MM.1S (cell line): ENCODE results near the gene WDFY2.

Experiments
- DNase-seq: peaks from one replicate; pipeline ENCODE4 v3.0.0-alpha.2; 2015
- H2AFZ ChIP-seq: fragments of 300-600 bp; sonication (generic); 2 replicates; pipeline ENCODE4 v1.6.0; 2016; ENCODE audit warnings: antibody characterized with exemption, low read length
- H3F3A ChIP-seq: fragments of 300-600 bp; sonication (generic); 2 replicates; pipeline ENCODE4 v1.6.1; 2016; ENCODE audit warnings: mild to moderate bottlenecking, antibody characterized with exemption, low read length, moderate library complexity, mixed read lengths; ENCODE audit not compliant: insufficient read depth
- H3K27ac ChIP-seq: fragments of 300-600 bp; sonication (generic); 2 replicates; pipeline ENCODE4 v1.5.1; 2016; ENCODE audit warnings: mild to moderate bottlenecking, low read length
- H3K27me3 ChIP-seq: fragments of 300-600 bp; sonication (generic); replicated peaks from 2 replicates; pipeline ENCODE4 v1.6.0; 2016; ENCODE audit warnings: low read length; ENCODE audit not compliant: insufficient read depth
- H3K36me3 ChIP-seq: fragments of 300-600 bp; sonication (generic); replicated peaks from 2 replicates; pipeline ENCODE4 v1.6.1; 2016; ENCODE audit warnings: mild to moderate bottlenecking, low read length, mixed read lengths; ENCODE audit not compliant: insufficient read depth
- H3K4me1 ChIP-seq: fragments of 300-600 bp; sonication (generic); 2 replicates; pipeline ENCODE4 v1.6.1; 2016; ENCODE audit warnings: low read length, mixed read lengths
- H3K4me2 ChIP-seq: fragments of 300-600 bp; sonication (generic); 2 replicates; pipeline ENCODE4 v1.6.0; 2016; ENCODE audit warnings: low read depth, low read length
- H3K4me3 ChIP-seq: fragments of 300-600 bp; sonication (generic); 2 replicates; pipeline ENCODE4 v1.5.1; 2016; ENCODE audit warnings: low read length, mixed read lengths
- H3K79me2 ChIP-seq: fragments of 300-600 bp; sonication (generic); 2 replicates; pipeline ENCODE4 v1.6.1; 2016; ENCODE audit warnings: mixed run types, low read length, mixed read lengths
- H3K9ac ChIP-seq: fragments of 300-600 bp; sonication (generic); 2 replicates; pipeline ENCODE4 v1.6.1; 2016; ENCODE audit warnings: low read length, mixed read lengths
- H3K9me2 ChIP-seq: fragments of 300-600 bp; sonication (generic); replicated peaks from 2 replicates; pipeline ENCODE4 v1.6.1; 2016; ENCODE audit warnings: mild to moderate bottlenecking, low read length, mixed read lengths; ENCODE audit not compliant: insufficient read depth
- H3K9me3 ChIP-seq: fragments of 300-600 bp; sonication (generic); replicated peaks from 2 replicates; pipeline ENCODE4 v1.6.1; 2016; ENCODE audit warnings: mild to moderate bottlenecking, low read length, mixed read lengths; ENCODE audit not compliant: insufficient read depth
- H4K20me1 ChIP-seq: fragments of 300-600 bp; sonication (generic); 2 replicates; pipeline ENCODE4 v1.6.1; 2016; ENCODE audit warnings: mild to moderate bottlenecking, low read length, moderate library complexity, mixed read lengths; ENCODE audit not compliant: insufficient read depth
- CTCF ChIP-seq: fragments of 300-600 bp; sonication (generic); IDR thresholded peaks from 2 replicates; pipeline ENCODE4 v1.5.1; 2016; ENCODE audit warnings: antibody characterized with exemption, low read length, mixed read lengths
- EZH2 ChIP-seq: fragments of 300-600 bp; sonication (generic); optimal IDR thresholded peaks from 2 replicates; pipeline ENCODE3; 2017; ENCODE audit warnings: low read depth, mild to moderate bottlenecking, antibody characterized with exemption, low read length, mixed read lengths
- EZH2phosphoT487 ChIP-seq: fragments of 300-600 bp; sonication (generic); IDR thresholded peaks from 2 replicates; pipeline ENCODE4 v1.6.1; 2018; ENCODE audit warnings: antibody characterized with exemption, low read length

WDFY2 gene

DNA sequence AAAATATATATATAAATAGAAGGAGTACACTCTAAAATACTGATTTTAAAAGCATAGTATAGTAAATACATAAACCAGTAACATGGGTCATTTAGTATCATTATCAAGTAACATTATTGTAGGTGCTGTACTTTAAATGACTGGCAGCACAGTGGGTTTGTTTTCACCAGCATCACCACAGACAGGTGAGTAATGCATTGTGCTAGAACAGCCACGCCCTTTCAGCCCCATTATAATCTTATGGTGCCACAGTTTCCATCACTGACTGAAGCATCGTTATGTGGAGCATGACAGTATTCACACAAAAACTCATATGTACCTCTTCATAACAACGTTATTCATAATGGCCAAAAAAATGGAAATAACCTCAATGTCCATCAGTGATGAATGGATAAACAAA, 131.4 kb downstream of the WDFY2 start:
- DNase-seq, result no peak

GRCh38 chr13:51717786-51718398, 133.6 kb downstream of the WDFY2 start:
- DNase-seq, result no peak
- Histone ChIP-seq H3K9ac (no peak overlapping the region), H3K27me3 (no peaks in the 10 kb centered on the region), H3K4me1 (0 out of 2 replicates have a peak, but pooled peaks cover 8% of the 10 kb centered on the region), H3K9me3 (no peaks in the 10 kb centered on the region), H3K79me2 (no peaks in the 10 kb centered on the region), H3K36me3 (no peaks in the 10 kb centered on the region), H3F3A (no peaks in the 10 kb centered on the region), H3K27ac (no peak overlapping the region), H4K20me1 (no peaks in the 10 kb centered on the region), H3K4me3 (no peak overlapping the region), H3K4me2 (no peak overlapping the region), H3K9me2 (no peaks in the 10 kb centered on the region), H2AFZ (no peak overlapping the region)
- TF ChIP-seq EZH2phosphoT487, result no peak
- no peak for TF ChIP-seq CTCF
- no peak for TF ChIP-seq EZH2

More for the DNA sequence above, 131.4 kb downstream of the WDFY2 start:
- Histone ChIP-seq H3K9me2 (no peaks in the 10 kb centered on the region), H3K79me2 (no peaks in the 10 kb centered on the region), H3K4me2 (no peak overlapping the region), H3K4me3 (no peak overlapping the region), H3K27me3 (no peaks in the 10 kb centered on the region), H3K4me1 (no peaks in the 10 kb centered on the region), H4K20me1 (no peaks in the 10 kb centered on the region), H3K36me3 (no peaks in the 10 kb centered on the region), H3K27ac (no peak overlapping the region), H3F3A (no peaks in the 10 kb centered on the region), H3K9me3 (no peaks in the 10 kb centered on the region), H2AFZ (no peak overlapping the region), H3K9ac (no peak overlapping the region)
- TF ChIP-seq CTCF (no peak), EZH2 (no peak), EZH2phosphoT487 (no peak)

GRCh38 chr13:51719394-51719793, 135.1 kb downstream of the WDFY2 start:
- no peaks in the 10 kb centered on the region for H4K20me1 ChIP-seq
- no peaks in the 10 kb centered on the region for H3K27me3 ChIP-seq
- no peak overlapping the region for H3K27ac ChIP-seq
- 0 out of 2 replicates have a peak, but pooled peaks cover 8% of the 10 kb centered on the region for H3K4me1 ChIP-seq
- no peaks in the 10 kb centered on the region for H3K9me2 ChIP-seq
- no peak overlapping the region for H2AFZ ChIP-seq
- H3F3A ChIP-seq, result no peaks in the 10 kb centered on the region
- no peak overlapping the region for H3K9ac ChIP-seq
- DNase-seq, result no peak
- no peaks in the 10 kb centered on the region for H3K79me2 ChIP-seq
- TF ChIP-seq EZH2phosphoT487, result no peak
- TF ChIP-seq CTCF, result no peak
- no peak for TF ChIP-seq EZH2
- H3K9me3 ChIP-seq, result no peaks in the 10 kb centered on the region
- H3K4me3 ChIP-seq, result no peak overlapping the region
- no peaks in the 10 kb centered on the region for H3K36me3 ChIP-seq
- H3K4me2 ChIP-seq, result no peak overlapping the region
